Left hindlimb (tissue), 1 donor: ENCODE results near the gene MAP2K6.
"Not testable (repeated sequence)": the region's sequence is repeated elsewhere in the genome, so short reads cannot be mapped to it uniquely, and the experiment has no call there.

Experiments used
- DNase-seq: peaks from one replicate; pipeline ENCODE4 v3.0.0-alpha.2; 2018

MAP2K6 gene

DNA sequence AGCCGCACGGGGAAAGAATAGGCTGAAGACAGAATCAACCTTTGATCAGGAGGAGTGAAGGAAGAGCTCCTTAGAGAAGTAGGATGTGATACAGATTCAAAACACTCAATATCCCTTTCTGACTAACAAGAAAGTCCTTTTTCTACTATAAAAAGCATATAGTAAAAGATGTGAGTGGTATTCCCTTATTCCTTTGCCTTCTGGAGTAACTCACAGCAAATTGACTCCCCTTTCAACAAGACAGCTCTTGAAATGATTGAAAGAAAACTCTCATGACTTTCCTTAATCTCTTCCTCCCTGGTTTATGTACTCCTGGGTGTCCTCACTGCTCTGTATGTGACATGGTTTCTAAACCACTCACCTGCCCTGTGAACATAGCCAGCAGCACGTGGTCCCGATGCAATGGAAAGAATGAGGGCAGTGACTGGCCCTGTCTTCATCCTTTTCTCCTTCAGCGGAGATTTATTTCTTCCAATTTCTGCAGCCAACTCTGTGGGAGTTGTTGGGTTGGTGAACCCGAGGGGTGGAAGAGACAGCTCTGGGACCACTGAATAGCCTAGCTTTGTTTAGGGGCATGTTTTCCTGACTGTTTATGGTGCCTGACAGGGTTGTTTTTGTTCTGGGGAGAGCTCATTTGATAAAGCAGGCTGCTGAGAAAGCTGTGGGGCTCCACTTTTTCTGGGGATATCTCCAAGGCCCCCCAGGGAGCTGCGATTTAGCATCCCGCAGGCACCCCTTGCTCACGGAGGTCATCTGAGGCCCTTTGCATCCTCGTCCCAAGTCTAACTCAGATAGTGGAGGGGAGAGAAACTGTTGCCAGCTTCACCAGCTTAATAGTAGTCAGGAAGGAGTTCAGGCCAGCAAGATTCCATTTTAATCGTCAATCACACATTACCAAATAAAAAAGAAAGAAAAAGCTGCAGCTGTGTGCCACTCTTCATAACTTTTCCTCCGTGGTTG is 46.7 kb downstream of the MAP2K6 start:
- no peak for DNase-seq

DNA sequence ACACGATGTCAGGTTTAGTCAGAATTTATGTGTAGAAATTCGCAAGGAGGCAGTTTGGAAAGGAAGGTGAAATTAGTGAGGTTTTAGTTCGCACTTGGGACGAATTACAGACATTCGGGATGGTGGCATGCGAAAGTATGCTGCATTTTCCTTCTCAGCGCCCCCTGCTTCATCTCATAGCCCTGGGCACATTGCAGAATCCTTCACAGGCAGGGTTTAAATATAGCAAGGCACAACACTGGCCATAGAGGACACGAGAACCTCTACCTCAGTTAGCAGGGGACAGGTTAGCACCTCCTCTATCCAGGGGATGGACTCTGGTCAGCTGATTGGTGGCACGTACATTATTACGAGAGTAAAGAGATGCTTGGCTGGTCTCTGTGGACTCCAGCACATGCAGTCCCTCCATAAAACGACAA is 47.5 kb downstream of the MAP2K6 start:
- DNase-seq, result no peak

DNA sequence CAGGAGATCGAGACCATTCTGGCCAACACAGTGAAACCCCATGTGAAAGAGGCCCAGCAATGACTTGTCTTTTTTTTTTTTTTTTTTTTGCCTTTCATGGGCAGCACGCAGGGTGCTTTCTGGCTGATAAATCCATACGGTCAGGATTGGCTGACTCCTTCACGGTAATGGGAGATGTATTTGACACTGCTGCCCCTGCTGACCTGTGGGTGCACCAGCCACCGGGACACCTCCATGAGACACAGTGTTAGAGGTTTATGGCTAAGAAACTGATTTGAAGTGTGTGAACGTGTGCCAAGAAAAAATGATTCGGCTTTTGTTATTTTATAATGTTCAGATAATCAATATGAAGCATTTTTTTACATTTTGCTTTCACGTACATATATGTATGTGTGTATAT is 48.4 kb downstream of the MAP2K6 start:
- DNase-seq, result no peak

DNA sequence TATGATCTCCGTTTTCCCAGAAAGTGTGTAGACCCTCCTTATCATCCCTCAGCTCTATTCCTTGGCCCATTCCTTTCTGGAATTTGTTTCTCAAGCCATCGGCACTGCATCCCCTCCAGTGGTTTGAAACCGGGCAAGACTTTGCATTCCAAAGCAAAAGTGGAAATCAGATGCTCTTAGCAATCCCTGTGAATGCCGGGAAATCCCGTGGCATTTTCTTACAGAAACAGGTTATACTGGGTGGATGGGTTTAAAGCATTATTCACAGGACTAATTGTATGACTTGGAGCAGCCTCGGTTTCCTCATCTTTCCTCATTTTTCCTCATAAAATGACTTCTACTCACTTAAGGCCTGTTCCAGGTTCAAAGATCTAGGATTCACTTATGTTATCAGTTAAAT is 52.0 kb downstream of the MAP2K6 start:
- no peak for DNase-seq

DNA sequence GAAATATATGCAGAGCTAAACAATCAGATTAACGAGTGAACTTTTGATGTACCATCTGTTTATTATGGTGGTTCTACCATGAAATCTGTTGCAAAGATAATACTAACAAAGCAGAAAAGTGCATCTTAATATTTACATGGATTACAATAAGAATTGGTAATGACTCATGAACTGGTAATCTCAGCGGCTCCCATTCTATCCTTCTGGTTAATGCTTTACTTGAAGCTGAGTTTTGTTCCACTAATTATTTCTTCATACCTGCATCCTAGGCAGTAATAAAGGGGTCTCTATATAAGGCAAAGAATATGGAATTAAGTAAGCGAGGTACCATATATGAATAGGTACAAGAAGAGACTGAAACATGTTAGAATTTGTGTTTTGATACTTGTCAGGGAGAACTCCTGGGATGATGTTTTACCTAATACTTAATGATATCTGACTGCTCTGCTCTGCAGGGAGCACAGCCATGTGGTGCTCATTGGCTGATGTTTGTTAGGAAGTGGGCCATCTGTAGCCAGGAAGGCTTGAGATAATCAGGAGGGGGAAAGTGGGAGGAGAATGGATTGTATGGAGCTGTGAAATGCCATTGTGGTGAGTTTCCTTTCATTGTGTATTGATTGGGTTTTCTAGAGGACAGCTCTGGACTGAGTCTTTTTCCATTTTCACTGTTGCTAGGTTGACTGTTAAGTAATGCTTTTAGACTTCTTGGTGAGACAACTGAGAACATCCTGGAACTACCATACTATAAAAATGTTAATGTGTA is 52.6 kb downstream of the MAP2K6 start:
- no peak for DNase-seq

DNA sequence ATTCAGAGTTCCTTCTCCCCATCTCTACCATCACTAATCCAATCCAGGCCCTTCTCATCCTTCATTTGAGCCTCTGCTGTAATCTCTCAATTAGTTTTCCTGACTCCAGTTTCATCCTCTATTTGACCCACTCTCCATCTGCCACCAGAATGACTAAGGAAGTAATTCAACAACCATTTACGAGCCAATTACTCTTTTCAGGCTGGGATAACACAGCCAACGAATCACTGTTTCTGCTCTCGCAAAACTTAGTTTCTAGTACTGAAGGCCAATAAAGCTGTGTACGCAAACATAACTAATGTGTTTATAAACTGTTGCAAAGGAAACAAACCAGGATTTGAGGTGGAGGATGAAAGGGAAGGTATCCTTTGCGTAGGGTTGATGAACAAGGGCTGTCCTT is 53.7 kb downstream of the MAP2K6 start:
- DNase-seq, result no peak

DNA sequence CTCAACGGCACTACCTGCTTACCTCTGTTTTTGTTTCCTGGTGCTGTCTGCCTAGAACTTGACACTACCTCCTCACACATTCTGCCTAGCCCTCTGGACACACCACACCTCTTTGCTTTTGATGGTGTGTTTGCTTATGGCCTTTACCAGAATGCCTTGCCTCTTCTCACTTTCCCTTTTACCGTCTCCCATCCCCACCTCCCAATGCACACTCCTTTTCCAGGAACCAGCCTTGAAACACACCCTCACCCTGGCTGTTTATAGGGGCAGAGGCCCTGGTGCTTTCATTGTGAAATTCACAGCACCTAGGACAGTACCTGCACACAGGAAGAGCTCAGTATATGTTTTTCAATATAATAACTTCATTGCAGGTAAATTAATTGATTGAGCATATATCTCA is 56.2 kb downstream of the MAP2K6 start:
- DNase-seq, result no peak

DNA sequence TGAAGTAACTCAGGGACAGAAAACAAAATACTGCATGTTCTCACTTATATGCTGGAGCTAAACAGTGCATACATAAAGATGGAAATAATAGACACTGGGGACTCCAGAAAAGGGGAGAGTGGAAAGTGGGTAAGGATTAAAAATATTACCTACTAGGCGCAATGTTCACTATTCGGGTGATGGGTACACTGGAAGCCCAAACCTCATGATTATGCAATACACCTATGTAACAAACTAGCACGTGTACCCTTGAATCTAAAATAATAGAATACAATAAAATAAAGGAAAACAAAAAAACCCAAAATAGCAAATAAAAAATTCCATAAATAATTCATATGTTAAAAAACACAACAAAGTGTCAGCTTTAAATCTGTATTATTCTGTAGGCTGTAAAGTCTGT is 56.9 kb downstream of the MAP2K6 start:
- DNase-seq, result no peak

DNA sequence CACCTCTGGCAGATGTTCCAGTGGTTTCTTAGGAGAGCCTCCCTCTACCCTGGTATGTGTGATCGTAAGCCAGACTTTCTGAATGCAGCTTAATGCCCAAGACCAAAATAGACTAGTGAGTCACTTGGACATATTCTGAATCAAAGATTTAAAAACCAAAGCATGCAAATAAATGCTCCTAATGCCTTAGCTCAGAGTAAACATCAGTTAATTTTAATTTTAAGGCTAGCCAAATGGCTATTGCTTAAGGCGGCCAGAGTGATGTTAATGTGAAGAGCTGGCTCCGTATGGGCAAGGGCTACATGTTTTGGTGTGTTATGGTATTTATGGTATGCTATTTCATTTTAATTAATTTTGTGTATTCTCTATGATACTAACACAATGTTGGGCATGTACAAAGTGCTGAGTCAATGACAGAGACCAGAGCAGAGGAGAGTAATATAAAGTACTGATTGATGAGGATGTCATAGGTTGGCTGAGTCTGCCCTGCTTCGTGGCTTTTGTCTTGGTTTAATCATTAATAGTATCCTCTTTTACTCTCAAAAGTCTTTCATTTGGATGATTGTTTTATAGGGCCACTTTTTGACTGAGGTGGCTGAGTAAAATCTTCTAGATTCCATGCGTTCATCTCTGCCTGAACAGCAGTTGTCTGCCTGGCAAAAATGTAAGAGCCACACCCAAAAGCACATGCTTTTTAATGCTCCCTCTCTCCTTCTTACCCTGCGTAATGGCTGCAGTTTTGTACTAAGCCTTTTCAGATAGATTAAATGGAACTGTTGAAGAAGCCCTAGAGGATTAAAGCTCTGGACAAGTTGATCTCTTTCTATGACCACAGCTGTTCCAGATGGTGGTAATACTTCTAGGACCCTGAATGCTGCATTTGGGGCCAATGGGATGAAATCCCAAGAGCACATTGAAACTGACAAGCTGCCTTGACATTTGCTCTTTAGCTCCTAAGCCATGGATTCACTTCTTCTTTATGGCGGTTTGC is 59.6 kb downstream of the MAP2K6 start:
- no peak for DNase-seq

DNA sequence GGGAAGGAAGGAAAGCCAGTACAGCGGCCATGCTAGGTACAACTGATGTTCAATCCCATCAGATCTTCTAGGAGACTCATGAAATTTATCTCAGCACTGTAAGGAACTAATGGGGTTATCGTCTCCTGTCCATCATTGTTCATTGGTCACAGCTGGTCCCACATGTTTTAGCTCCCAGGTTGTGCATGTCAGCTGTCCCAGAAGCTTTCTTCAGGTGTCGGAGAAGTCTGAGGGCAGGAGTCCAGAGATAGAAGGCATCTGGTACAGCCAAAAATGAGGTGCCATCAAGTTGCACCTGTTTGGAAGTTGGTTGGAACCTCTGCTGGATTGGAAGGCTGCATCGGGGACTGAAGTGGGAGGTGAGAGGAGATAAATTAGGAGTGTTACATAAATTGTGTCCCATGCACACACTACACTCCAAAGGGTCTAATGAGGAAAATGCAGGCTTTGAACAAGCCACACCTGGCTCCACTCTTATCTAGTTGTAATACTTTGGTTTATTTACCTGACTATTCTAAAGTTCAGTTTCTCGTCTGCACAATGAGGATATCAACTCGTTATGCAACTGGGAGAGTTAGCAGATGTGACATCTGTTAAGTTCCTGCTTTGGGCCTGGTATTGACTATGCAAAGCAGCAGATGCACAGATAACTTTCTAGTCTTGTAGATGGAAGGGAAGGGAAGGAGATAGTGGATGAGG is 62.9 kb downstream of the MAP2K6 start:
- DNase-seq, result no peak

DNA sequence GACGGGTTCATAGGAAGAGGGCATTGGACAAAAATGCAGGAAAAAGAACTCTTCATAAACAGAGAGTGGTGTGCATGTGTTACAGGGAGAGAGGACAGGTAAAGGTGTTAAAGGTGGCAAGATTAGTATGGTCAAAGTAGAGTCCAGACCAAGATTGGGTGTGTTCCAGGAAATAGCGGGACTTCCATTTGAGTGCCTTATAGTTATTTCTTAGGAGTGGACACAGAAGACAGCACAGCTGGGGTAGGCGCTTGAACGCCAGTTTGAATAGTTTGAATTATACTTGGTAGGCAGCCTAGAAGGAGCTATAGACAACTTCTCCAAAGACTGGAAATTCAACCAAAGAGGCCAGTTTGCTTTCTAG is 63.4 kb downstream of the MAP2K6 start:
- DNase-seq, result no peak

DNA sequence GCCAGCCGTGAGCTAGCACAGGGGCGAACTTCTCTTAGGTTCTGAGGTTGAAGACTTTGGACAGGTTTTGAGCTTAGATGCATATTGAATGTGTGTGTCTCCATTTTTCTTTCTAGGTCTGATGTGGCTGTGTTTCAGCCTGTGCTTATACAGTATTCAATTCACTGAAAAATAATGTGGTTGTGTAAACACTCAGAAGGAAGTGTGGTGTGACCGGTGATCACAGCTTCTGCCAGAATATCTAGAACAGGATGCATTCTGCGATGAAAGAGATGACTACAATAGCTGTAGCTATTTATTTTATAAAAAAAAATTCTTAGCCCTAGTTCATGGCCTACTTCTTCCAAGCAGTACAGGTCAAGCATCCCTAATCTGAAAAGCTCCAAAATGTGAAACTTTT is 64.4 kb downstream of the MAP2K6 start:
- no peak for DNase-seq

DNA sequence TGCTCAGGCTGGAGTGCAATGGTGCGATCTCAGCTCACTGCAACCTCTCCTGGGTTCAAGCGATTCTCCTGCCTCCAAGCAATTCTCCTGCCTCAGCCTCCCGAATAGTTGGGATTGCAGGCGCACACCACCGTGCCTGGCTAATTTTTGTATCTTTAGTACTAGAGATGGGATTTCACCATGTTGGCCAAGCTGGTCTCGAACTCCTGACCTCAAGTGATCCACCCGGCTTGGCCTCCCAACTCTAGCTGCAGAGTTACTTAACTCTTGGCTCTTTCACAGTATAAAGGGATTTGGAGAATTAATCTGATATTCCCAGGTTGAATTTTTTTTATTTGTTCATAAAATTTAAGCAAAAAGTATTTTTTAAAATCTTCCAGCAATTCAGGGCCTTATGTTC is 65.3 kb downstream of the MAP2K6 start:
- not testable (repeated sequence) for DNase-seq

DNA sequence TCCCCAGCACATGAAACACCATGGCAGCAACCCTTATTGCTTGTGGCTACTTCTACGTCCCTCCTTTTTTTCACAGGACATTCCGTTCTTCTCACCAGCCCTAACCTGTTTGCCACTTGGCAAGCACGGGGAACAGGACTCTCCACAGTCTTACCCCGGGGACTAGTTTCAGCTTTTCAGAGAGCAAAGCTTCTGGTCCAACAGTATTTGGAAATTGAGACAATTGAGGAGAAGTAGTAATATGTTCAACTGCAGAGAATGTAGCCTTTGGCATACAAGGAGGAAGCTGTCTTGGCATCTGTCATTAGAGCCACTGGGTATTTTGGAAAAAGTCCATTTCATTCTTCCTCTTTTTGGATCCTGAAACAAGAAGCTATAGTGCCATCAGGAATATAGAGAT is 65.7 kb downstream of the MAP2K6 start:
- no peak for DNase-seq

DNA sequence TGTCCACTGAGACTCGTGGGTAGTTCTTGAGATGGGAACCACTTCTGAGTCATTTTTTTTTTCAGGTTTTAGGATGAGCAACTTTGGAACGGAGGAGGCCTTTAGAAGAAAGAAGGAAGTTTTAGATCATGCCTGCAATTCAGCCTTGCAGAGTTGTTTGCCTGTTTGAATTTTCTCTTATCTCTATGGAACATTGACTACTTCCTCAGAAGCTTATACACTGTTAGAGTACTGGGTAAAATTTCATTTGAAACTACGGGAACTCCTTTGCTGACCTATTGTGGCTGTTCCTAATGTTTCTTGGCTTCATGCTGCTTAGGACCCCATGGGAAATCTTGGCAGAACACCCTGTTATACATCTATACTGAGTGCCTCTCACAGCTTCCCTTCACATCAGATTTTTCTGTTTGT is 70.8 kb downstream of the MAP2K6 start:
- no peak for DNase-seq

DNA sequence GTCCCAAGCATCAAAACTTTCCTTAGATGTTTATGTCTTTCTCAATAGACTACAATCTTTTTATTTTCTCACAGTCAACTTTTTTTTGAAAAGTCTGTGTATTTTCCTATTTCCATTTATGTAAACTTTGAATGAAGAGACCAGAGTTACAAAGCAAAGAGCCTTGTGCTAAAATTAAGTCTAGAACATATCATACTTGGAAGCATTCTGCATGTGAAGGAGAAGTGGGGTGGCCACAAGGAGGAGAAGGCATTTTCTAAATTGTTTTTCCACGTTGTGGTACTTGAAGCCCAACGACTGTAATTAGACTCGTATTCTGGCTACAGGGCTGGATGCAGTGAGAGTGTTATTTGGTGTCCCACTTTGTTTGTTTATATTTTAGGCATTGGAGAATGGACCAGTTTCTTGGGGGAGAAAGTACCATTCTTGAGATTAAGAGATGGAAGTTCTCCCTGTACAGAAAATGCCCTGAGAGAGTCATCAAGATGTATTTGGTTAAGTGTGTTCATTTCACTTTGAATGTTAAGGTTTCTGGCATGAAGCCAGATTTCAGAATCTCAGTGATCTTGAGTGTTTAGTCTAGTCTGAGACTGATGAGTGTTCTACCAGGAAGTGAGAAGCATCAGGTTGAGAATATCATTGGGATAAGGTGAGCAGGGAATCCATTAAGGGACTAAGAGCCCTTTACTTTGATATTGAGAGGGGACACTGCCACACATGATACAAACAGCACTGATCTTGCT is 71.6 kb downstream of the MAP2K6 start:
- DNase-seq, result no peak

DNA sequence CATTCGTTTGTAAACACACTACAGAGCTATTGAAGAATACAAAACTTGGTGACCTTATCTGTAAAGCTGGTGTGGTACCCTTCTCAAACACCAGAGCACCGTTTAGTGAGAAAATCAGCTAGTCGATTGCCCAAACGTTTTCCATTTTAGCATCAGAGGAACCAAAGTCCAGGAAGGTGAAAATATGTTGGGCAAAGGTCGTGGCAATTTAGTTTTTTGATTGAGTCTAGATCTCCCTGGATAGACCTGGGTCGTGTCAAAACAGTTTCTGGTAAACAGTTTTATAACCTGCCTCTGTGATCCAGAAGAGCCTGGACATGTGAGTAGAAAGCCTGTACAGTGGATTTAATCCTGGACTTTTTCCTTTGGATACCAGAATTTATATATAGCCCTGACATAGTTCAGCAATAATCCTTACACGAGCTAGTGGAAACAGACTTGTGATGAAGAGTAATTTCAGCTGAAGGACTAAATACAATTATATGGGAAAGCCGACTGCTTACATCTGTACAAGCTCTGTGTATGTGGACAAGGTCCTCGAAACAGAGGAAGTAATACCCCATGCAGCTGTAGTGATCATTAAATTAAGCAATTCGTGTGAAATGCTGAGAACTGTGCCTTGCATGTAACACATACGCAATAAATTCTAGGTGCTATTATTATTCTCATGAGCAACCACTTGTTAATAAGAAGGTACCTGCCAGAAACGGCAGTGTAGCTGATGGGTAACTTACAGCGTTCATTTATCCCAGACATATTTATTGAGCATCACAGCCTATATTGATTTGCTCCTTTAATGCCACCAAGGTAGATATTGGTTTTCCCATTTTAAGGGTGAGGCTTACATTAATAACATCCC is 72.5 kb downstream of the MAP2K6 start:
- no peak for DNase-seq

DNA sequence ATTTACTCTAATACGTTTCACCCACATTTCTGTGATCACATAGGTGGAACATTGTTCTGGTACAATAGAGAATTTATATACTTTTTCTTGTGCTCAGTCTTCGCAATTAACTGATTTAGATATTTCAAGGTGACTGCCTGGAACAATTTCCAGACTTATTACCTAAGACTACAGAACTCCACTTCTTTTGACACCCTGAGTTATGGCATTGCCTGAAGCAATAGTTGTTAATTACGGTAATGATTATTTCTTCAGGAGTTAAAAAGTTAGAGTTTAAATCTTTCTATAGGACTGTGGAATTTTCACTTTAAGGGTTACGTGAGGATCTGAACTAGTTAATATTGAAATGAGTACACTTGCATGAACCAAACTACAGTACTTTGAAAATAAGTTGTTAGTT is 74.8 kb downstream of the MAP2K6 start:
- no peak for DNase-seq

DNA sequence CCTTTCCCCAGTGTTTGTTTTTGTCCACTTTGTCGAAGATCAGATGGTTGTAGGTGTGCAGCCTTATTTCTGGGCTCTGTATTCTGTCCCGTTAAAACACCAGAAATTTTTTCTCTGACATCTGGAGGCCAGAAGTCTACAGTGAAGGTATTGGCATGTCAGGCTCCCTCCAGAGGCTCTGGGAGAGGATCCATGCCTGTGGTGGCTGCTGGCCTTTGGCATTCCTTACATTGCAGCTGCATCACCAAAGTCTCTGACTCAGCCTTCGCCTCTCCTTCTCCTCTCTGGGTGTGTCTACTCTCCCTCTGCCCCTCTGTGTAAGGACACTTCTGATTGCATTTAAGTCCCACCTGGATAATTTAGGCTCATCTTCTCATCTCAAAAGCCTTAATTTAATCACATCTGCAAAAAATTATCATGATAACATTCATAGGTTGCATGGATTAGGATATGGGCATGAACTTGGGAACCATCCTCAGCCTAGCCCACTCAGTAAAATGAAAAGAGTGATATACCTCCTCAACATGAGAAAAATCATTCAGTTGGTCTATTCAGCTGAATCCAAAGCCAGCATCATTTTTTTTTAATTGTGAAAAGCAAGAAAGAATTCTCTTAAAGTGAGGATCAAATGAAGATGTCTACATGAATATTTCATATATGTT is 78.0 kb downstream of the MAP2K6 start:
- no peak for DNase-seq

DNA sequence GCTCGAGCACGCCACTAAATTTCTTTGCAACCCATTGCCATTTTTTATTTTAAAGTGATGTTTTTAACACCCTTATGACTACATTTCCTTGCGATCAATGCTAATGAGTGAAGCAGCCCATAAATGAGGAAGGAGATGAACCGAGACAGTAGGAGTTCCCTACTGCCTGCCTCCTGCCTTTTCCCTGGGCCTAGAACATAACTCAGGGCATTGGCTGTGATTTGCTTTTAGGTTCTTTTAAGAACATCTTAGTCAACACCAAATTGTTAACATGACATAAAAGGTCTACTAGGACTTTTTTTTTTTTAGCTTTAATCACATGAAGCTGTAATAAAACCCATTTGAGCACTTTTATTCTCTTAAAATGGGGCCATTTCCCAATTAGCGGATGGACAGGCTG is 81.3 kb downstream of the MAP2K6 start:
- no peak for DNase-seq
